ENCODE results near the gene SPATA12.

SPATA12 gene

DNA sequence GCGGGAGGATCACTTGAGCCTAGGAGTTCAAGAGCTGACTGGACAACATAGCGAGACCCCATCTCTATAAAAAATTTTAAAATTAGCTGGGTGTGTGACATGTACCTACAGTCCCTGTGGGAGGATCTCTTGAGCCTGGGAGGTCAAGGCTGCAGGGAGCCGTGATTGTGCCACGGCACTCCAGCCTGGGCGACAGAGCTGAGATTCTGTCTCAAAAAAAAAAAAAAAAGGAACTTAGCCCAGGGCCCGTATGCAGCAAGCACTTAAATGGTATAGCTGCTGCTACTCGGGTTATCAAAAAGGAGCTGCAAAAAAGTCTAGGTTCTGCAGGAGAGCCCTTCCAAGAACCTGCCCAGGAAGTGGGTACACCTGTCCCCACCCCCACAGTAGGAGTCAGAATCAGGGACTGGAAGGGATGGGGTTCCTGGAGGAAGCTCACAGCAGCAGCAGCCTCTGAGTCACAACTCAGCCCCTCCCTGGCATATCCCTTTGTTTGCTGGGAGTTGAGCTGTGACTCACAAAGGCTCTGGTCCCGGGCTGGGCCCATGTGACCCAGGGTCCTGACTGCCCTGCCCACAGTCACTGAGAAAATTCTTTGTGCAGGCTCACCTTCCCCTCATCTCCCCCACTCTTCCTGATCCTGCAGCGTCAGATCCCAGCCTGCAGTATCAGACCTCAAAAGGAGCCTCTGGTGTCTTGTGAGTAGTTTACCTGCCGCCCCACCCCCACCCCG, at the start of gene SPATA12:
TSS of gene SPATA12 (plus strand) at position 576 of the 733 bp plus-strand sequence. CDS start 13,031 bp downstream, outside the sequence.
- no peak within 1 kb of the TSS for H3K27ac Mint-ChIP-seq
- H3K4me1 Mint-ChIP-seq, result peaks cover 8% of the 10 kb centered on the region
- H3K9me3 Mint-ChIP-seq, result no peaks in the 10 kb centered on the region
- no peak within 1 kb of the TSS for H3K4me3 Mint-ChIP-seq
- ATAC-seq, result no peak
- peaks cover 21% of the 10 kb centered on the region for H3K27me3 Mint-ChIP-seq
- DNase-seq, result no peak

GRCh38 chr3:57011022-57011421, 49.4 kb upstream of the SPATA12 start:
- H3K4me3 Mint-ChIP-seq, result no peak overlapping the region
- no peak overlapping the region for H3K27ac Mint-ChIP-seq
- DNase-seq, result no peak
- no peaks in the 10 kb centered on the region for H3K9me3 Mint-ChIP-seq
- H3K4me1 Mint-ChIP-seq, result peaks cover 11% of the 10 kb centered on the region
- H3K27me3 Mint-ChIP-seq, result peaks cover 1% of the 10 kb centered on the region
- ATAC-seq, result no peak

DNA sequence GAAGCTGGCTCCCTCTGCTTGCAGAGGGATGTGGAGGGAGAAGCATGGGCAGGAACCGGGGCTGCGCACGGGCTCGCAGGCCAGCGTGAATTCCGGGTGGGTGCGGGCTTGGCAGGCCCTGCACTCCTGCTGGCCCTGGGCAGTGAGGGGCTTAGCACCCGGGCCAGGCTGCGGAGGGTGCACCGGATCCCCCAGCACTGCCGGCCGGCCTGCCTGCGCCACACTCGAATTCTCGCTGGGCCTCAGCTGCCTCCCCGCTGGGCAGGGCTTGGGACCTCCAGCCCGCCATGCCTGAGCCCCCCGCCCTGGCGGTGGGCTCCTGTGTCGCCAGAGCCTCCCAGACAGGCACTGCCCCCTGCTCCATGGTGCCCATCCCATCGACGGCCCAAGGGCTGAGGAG, 47.6 kb upstream of the SPATA12 start:
- H3K4me3 Mint-ChIP-seq, result no peak overlapping the region
- no peak for DNase-seq

DNA sequence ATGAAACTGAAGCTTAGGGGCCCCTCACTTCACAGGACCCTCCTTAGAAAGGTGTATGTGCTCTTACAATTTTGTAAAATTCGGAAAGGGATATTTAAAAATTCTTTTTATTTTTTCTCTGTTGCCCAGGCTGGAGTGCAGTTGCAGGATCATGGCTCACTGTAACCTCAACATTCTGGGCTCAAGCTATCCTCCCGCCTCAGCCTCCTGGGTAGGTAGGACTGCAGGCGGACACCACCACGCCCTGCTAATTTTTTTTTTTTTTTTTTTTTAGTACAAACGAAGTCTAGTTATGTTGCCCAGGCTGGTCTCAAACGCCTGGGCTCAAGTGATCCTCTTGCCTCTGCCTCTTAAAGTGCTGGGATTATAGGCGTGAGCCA, 45.1 kb upstream of the SPATA12 start:
- H3K27me3 Mint-ChIP-seq, result no peaks in the 10 kb centered on the region
- H3K27ac Mint-ChIP-seq, result no peak overlapping the region
- H3K9me3 Mint-ChIP-seq, result no peaks in the 10 kb centered on the region
- no peaks in the 10 kb centered on the region for H3K4me1 Mint-ChIP-seq
- no peak overlapping the region for H3K4me3 Mint-ChIP-seq
- DNase-seq (no peak), ATAC-seq (no peak)

More for the DNA sequence above, 47.6 kb upstream of the SPATA12 start:
- peak; percentile 43 for ATAC-seq
- Mint-ChIP-seq H3K27ac (no peak overlapping the region), H3K4me1 (peaks cover 4% of the 10 kb centered on the region), H3K9me3 (no peaks in the 10 kb centered on the region), H3K27me3 (no peaks in the 10 kb centered on the region)

- H3K9me3 Mint-ChIP-seq, result no peaks in the 10 kb centered on the region
- DNase-seq, result no peak
- H3K4me3 Mint-ChIP-seq, result no peak overlapping the region
- peak overlapping the region in 1 of 2 donors; percentile 4 for H3K27ac Mint-ChIP-seq
- ATAC-seq, result no peak
- no peaks in the 10 kb centered on the region for H3K27me3 Mint-ChIP-seq
- H3K4me1 Mint-ChIP-seq, result no peaks in the 10 kb centered on the region
Measured at GRCh38 chr3:57015912-57016311, 44.6 kb upstream of the SPATA12 start.

GRCh38 chr3:57017459-57017845, 43.0 kb upstream of the SPATA12 start:
- H3K4me3 Mint-ChIP-seq, result no peak overlapping the region
- no peaks in the 10 kb centered on the region for H3K4me1 Mint-ChIP-seq
- DNase-seq, result no peak
- no peaks in the 10 kb centered on the region for H3K9me3 Mint-ChIP-seq
- ATAC-seq, result no peak
- H3K27me3 Mint-ChIP-seq, result no peaks in the 10 kb centered on the region
- no peak overlapping the region for H3K27ac Mint-ChIP-seq

GRCh38 chr3:57018246-57018645, 42.2 kb upstream of the SPATA12 start:
- Mint-ChIP-seq H3K4me3 (no peak overlapping the region), H3K9me3 (no peaks in the 10 kb centered on the region), H3K4me1 (no peaks in the 10 kb centered on the region), H3K27ac (no peak overlapping the region), H3K27me3 (no peaks in the 10 kb centered on the region)
- DNase-seq (no peak), ATAC-seq (no peak)

DNA sequence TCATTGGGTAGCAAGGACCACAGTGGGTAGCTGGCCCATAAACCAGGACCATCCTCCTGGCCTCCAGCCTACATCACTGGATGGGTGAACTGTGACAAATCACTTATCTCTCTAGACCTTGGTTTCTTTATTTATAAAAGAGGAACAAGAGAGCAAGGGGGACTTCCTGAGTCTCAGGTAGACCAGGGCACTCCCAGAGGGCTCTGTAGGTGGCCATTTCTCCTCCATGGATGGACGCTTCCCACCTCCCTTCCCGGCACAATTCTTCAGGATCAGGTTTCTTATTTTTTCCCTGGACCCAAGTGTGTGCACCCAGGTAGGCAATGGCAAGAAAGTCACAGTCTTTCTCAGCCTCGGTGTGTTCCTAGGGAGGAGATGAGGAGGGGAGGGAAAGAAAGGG, 41.4 kb upstream of the SPATA12 start:
- Mint-ChIP-seq H3K9me3 (no peaks in the 10 kb centered on the region), H3K4me3 (no peak overlapping the region), H3K27me3 (no peaks in the 10 kb centered on the region), H3K27ac (no peak overlapping the region), H3K4me1 (no peaks in the 10 kb centered on the region)
- DNase-seq (no peak), ATAC-seq (no peak)

DNA sequence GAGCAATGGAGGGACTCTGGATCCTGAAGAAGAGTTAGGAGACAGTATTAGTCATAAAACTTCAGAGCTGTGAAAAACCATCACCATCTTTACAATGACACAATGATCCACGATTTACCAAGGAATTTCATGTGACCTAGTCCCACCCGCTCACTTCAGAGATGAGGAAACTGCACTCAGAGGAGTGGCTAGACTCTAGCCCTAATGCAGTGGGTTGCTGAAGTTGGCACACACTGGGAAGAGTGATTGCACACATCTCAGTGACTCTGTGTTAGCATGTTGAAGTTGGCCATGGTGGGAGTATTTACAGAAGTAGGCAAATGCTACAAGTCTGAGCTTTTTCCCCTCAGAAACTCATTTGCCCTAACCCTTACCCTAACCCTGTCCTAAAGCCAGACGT, 35.2 kb upstream of the SPATA12 start:
- Mint-ChIP-seq H3K4me3 (no peak overlapping the region), H3K27me3 (no peaks in the 10 kb centered on the region), H3K4me1 (no peaks in the 10 kb centered on the region), H3K27ac (no peak overlapping the region), H3K9me3 (no peaks in the 10 kb centered on the region)
- DNase-seq (no peak), ATAC-seq (no peak)

- Mint-ChIP-seq H3K27me3 (no peaks in the 10 kb centered on the region), H3K9me3 (no peaks in the 10 kb centered on the region), H3K27ac (no peak overlapping the region), H3K4me3 (no peak overlapping the region), H3K4me1 (no peaks in the 10 kb centered on the region)
- ATAC-seq, result no peak
- DNase-seq, result no peak
Measured at GRCh38 chr3:57026944-57027343, 33.5 kb upstream of the SPATA12 start.

DNA sequence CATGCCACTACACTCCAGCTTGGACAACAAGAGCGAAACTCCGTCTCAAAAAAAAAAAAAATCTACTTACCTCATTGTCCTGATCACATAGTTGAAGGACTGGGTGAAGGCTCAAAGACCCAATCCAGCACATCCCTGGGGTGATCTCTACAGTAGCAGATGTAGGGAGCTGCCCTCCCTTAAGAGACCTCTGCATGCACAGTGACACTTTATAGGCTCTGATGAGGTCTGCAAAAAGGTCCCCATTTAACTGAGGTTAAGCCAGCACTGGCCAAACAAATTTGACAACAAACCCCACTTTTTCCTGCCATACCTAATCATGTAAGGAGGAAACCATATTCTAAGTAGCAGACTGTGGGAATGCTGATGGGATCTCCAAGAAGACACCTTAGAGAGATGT, 31.1 kb upstream of the SPATA12 start:
- H3K27ac Mint-ChIP-seq, result peak overlapping the region in 1 of 2 donors; percentile 28
- no peak for ATAC-seq
- H3K4me3 Mint-ChIP-seq, result no peak overlapping the region
- H3K27me3 Mint-ChIP-seq, result no peaks in the 10 kb centered on the region
- H3K9me3 Mint-ChIP-seq, result no peaks in the 10 kb centered on the region
- no peak for DNase-seq
- no peaks in the 10 kb centered on the region for H3K4me1 Mint-ChIP-seq

GRCh38 chr3:57029924-57030323, 30.5 kb upstream of the SPATA12 start:
- H3K27ac Mint-ChIP-seq, result no peak overlapping the region
- no peaks in the 10 kb centered on the region for H3K27me3 Mint-ChIP-seq
- no peaks in the 10 kb centered on the region for H3K9me3 Mint-ChIP-seq
- ATAC-seq (no peak), DNase-seq (no peak)
- H3K4me1 Mint-ChIP-seq, result no peaks in the 10 kb centered on the region
- no peak overlapping the region for H3K4me3 Mint-ChIP-seq

DNA sequence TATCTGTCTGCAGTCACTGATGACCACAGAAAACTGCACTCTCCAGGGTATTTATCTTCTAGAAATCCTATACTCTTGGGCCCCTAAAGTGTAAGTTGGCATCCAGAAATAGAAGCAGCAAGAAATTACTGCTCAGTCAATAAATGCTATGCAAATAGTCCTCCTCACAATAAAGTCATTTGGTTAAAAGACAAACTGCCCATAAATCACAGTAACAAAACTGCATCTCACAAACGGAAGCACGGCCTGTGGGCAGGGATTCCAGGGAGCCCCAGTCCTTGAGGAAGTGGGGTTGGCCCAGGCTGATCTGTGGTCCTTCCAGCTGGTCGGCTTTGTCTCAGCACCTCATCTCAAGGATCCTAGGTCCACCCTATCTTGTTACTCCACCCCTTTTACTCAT, 29.7 kb upstream of the SPATA12 start:
- Mint-ChIP-seq H3K9me3 (no peaks in the 10 kb centered on the region), H3K27ac (no peak overlapping the region), H3K27me3 (no peaks in the 10 kb centered on the region), H3K4me3 (no peak overlapping the region), H3K4me1 (no peaks in the 10 kb centered on the region)
- no peak for ATAC-seq
- no peak for DNase-seq

- Mint-ChIP-seq H3K4me1 (no peaks in the 10 kb centered on the region), H3K27ac (no peak overlapping the region), H3K4me3 (no peak overlapping the region), H3K9me3 (no peaks in the 10 kb centered on the region), H3K27me3 (no peaks in the 10 kb centered on the region)
- DNase-seq (no peak), ATAC-seq (no peak)
Measured at GRCh38 chr3:57031631-57032541, 28.6 kb upstream of the SPATA12 start.

- Mint-ChIP-seq H3K27me3 (peaks cover 19% of the 10 kb centered on the region), H3K27ac (no peak overlapping the region), H3K4me3 (no peak overlapping the region), H3K4me1 (no peaks in the 10 kb centered on the region), H3K9me3 (no peaks in the 10 kb centered on the region)
- ATAC-seq (no peak), DNase-seq (no peak)
Measured at GRCh38 chr3:57036952-57037351, 23.5 kb upstream of the SPATA12 start.

DNA sequence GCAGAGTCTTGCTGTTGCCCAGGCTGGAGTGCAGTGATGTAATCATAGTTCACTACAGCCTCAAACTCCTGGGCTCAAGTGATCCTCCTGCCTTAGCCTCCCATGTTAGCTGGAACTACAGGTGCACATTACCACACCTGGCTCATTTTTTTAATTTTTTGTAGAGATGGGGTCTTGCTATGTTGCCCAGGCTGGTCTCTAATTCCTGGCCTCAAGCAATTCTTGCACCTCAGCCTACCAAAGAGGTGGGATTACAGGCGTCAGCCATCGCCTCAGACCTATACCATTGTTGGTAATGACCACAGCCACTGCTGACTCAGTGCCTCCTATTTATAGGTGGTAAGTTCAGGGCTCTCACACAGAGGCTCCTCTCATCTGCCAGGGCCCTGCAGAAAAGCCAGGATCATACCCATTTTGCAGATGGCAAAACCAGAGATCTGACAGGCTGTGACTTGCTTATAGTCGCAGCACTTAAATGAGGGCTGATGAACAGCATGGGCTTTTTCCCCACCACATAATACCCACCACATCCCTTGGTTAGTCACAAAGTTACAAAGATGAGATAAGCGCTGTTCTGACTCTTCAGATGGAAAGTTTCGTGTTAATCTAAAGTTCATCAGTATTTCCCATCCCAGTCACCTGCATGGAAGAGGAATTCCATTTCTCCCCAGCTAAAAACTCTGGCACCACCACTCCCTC, 21.8 kb upstream of the SPATA12 start:
- H3K27me3 Mint-ChIP-seq, result peaks cover 21% of the 10 kb centered on the region
- H3K4me3 Mint-ChIP-seq, result no peak overlapping the region
- DNase-seq, result no peak
- no peak overlapping the region for H3K27ac Mint-ChIP-seq
- H3K4me1 Mint-ChIP-seq, result no peaks in the 10 kb centered on the region
- no peaks in the 10 kb centered on the region for H3K9me3 Mint-ChIP-seq
- peak; percentile 64 for ATAC-seq
